Lower leg skin (tissue), 4 donors: Measurements from ENCODE around the gene LIPH. TPM values are rescaled to one million over a fixed set of nuclear protein-coding genes. Genes with fewer than 3 reads are reported as not detected.
"Not testable (repeated sequence)": the region's sequence is repeated elsewhere in the genome, so short reads cannot be mapped to it uniquely, and the experiment has no call there.

Experiments used
- DNase-seq, 2 donors: peaks; one replicate each; pipeline ENCODE4 v3.0.0-alpha.2; 2019; ENCODE audit warnings: low spot score in 2 of 2
- H3K4me3 ChIP-seq: fragments of 200-600 bp; sonication (generic); 2 replicates; pipeline ENCODE4 v1.5.1; 2017; ENCODE audit warnings: mild to moderate bottlenecking, low read depth; ENCODE audit not compliant: poor library complexity, severe bottlenecking
- POLR2A ChIP-seq, 2 donors: fragments of 450-650 bp; IDR thresholded peaks; one replicate each; pipeline ENCODE4 v1.6.1; 2016 to 2017; ENCODE audit warnings: antibody characterized with exemption in 2 of 2, mild to moderate bottlenecking in 1 of 2, moderate library complexity in 1 of 2
- WGBS, 2 donors: methylation state at CpG; one replicate each; pipeline ENCODE4 v1.1.5; 2018; 5-methylcytosine and 5-hydroxymethylcytosine counted together
- intact Hi-C: fragments of 100-400 bp; cut with DNase I; formaldehyde crosslinking; loops from one replicate; pipeline ENCODE4 v1.15.0; 2023; ENCODE audit warnings: low total_unique reads
- total RNA-seq, 4 donors: library from RNA; depleted of rRNA; stranded (reverse); fragments of >200 nt; gene quantifications; one replicate each; pipeline ENCODE4 v1.1.0, GENCODE V29; 2016
- TF ChIP-seq, protein P1 (sequence below), 3 donors: fragments of 450-650 bp; IDR thresholded peaks; one replicate each; pipeline ENCODE4 v1.5.1; 2016; ENCODE audit warnings: antibody characterized with exemption in 3 of 3, mild to moderate bottlenecking in 3 of 3, moderate library complexity in 2 of 3

The LIPH gene
- total RNA-seq, 4 donors from 2014 or later, result 8.2 to 22.8 (median 17.0) TPM

DNA sequence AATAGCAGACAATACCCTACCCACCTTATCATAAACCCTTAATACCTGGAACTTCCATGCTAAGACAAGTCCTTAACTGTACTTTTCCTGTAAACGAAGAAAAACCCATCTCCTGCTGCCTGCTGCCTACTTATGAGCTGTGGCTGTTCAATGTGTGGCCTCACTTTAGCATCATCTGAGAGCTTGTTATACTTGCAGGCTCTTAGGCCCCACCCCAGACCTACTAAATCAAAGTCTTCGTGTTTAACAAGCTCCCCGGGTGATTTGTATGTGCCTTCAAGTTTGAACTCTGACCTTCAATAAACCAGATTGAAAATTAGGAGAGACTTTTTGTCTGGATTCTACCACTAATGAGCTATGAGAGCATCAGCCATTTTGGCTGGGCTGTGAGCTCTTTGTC, 82.8 kb downstream of the LIPH start:
- no peak for TF ChIP-seq POLR2A (IDR thresholded peaks at IDR 0.05)
- TF ChIP-seq, protein P1, sequence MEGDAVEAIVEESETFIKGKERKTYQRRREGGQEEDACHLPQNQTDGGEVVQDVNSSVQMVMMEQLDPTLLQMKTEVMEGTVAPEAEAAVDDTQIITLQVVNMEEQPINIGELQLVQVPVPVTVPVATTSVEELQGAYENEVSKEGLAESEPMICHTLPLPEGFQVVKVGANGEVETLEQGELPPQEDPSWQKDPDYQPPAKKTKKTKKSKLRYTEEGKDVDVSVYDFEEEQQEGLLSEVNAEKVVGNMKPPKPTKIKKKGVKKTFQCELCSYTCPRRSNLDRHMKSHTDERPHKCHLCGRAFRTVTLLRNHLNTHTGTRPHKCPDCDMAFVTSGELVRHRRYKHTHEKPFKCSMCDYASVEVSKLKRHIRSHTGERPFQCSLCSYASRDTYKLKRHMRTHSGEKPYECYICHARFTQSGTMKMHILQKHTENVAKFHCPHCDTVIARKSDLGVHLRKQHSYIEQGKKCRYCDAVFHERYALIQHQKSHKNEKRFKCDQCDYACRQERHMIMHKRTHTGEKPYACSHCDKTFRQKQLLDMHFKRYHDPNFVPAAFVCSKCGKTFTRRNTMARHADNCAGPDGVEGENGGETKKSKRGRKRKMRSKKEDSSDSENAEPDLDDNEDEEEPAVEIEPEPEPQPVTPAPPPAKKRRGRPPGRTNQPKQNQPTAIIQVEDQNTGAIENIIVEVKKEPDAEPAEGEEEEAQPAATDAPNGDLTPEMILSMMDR (IDR thresholded peaks at IDR 0.05), result no peak
- intact Hi-C loops, result no loop called here
- H3K4me3 ChIP-seq, result no peak overlapping the region
- DNase-seq, result peak in 1 of 2 donors; percentile 5
- 59 to 68% methylated on average over 3 of the region's 3 CpGs for WGBS, 2 donors

DNA sequence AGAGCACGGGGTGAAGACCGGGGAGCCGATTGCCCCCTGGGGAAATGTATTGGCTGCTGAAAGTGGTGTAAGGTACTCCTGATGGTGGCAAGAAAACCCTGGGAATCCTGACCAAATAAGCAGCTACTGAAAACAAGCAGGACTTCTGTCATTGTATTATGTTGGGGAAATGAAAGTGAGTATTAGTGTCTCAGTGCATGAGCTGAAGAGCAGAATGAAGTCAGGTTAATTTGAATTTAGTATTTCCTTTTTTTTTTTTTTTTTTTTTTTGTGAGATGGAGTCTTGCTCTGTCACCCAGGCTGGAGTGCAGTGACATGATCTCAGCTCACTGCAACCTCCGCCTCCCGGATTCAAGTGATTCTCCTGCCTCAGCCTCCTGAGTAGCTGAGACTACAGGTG, 86.3 kb downstream of the LIPH start:
- 91 to 95% methylated on average over 5 of the region's 5 CpGs for WGBS, 2 donors
- intact Hi-C loops, H3K4me3 ChIP-seq, DNase-seq: not testable (repeated sequence)

DNA sequence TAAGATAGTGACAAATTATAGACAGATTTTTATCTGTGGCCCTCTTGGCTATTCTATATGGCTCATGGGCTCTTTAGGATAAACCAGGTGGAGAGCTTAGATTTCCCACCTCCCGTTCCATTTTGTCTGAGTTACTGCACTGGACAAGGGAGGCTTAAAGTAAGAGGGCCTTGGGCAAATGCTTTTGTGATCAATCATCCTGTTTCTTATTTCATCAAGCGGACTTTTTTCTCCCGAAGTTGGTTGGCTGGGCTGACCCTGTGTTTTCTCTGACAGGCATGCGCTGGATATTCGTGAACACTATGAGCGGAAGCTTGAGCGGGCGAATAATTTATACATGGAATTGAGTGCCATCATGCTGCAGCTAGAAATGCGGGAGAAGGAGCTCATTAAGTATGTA, 86.9 kb downstream of the LIPH start:
- DNase-seq, result no peak
- intact Hi-C loops, result no loop called here
- no peak overlapping the region for H3K4me3 ChIP-seq
- TF ChIP-seq, protein P1 (IDR thresholded peaks at IDR 0.05), result no peak
- TF ChIP-seq POLR2A (IDR thresholded peaks at IDR 0.05), result no peak
- whole genome bisulfite sequencing, 2 donors, result 93 to 97% methylated on average over 9 of the region's 9 CpGs

DNA sequence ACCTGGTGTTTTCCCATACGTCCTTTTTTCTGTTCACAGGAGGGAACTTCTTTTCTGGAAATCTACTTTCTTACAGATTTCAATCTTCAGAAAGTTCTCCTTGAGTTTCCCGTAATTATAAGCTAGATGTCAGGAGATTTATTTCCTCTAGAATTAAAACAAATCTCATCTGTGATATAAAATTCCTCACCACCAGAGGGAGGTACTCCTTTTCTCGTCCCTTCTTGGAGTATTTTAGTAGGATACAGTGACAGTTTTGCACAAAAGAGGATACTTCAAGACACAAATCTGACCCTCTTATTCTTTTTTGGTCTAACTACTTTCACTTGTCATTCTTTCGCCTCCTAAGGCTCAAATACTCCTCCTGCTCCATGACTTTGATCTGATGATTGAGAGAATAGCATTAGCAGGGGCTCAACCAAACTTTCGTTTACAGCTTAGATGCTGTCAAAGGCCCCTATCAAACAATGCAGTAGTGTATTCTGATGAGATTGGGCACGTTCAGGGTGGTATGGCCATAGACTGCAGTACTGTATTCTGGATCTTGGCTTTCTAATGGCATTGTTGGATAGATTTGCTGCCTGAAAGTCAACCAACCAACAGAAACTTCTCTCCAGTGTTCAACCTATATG, 91.6 kb downstream of the LIPH start:
- TF ChIP-seq, protein P1 (IDR thresholded peaks at IDR 0.05), result no peak
- no peak for TF ChIP-seq POLR2A (IDR thresholded peaks at IDR 0.05)
- no peak for DNase-seq
- H3K4me3 ChIP-seq, result no peak overlapping the region
- WGBS, 2 donors, result 61 to 63% methylated on average over 6 of the region's 6 CpGs
- intact Hi-C loops, result no loop called here

DNA sequence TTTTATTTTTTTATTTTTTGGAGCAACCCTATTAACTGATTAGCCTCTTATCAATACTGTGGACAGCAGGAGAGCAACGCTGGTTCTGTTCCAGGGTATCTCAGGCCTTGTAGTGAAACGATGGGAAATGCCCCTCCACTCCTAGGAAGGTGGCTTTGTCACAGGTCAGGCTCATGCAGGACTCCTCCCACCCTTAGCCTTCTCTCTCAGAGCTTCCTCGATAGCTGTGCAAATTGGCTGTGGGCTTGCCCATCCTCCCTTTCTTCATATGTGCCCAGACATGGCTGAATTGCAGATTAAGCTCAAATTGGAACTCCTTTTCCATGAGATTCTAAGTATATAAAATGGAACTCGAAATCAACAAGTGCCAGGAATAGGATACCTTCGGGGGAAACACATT, 92.1 kb downstream of the LIPH start:
- no peak for DNase-seq
- TF ChIP-seq POLR2A (IDR thresholded peaks at IDR 0.05), result no peak
- TF ChIP-seq, protein P1 (IDR thresholded peaks at IDR 0.05), result no peak
- no peak overlapping the region for H3K4me3 ChIP-seq
- intact Hi-C loops, result no loop called here
- WGBS, 2 donors, result 56 to 66% methylated on average over 5 of the region's 5 CpGs

DNA sequence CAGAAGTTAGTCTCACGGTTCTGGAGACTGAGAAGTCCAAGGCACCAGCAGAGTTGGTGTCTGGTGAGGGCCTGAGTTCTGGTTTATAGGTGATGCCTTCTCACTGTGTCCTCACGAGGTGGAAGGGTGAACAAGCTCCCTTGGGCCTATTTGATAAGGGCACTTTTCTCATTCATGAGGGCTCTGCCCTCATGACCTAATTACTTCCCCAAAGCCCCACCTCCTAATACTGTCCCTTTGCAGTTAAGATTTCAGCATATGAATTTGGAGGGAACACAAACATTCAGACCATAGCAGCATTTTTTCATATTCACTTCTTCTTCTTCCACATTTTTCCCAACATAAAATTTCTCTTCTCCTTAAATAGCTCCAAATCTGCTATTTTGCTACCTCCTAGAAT, 95.0 kb downstream of the LIPH start:
- intact Hi-C loops, result no loop called here
- TF ChIP-seq, protein P1 (IDR thresholded peaks at IDR 0.05), result no peak
- WGBS, 2 donors, result 81 to 92% methylated on average over 2 of the region's 2 CpGs
- no peak for DNase-seq
- H3K4me3 ChIP-seq, result no peak overlapping the region

Other genes with a start within 250 kb of the LIPH start
- 10 to 100 TPM; 14.3 to 19.2 (median 17.1) TPM for gene MAP3K13, start 189.5 kb downstream of the LIPH start, total RNA-seq
- 10 to 100 TPM; 22.2 to 33.6 (median 28.4) TPM for gene TMEM41A, start 53.6 kb downstream of the LIPH start, total RNA-seq
- 10 to 100 TPM; 19.9 to 45.9 (median 30.9) TPM for gene SENP2, start 33.7 kb upstream of the LIPH start, total RNA-seq